HG03039 (cell line): ENCODE measurements around the gene L3MBTL2.

ENCODE experiments used
- ATAC-seq: cut with Tn5 transposase; IDR thresholded peaks from one replicate; pipeline ENCODE4 v1.9.1; 2021; ENCODE audit warnings: mild to moderate bottlenecking, moderate library complexity; ENCODE audit not compliant: unreplicated experiment

The L3MBTL2 gene

DNA sequence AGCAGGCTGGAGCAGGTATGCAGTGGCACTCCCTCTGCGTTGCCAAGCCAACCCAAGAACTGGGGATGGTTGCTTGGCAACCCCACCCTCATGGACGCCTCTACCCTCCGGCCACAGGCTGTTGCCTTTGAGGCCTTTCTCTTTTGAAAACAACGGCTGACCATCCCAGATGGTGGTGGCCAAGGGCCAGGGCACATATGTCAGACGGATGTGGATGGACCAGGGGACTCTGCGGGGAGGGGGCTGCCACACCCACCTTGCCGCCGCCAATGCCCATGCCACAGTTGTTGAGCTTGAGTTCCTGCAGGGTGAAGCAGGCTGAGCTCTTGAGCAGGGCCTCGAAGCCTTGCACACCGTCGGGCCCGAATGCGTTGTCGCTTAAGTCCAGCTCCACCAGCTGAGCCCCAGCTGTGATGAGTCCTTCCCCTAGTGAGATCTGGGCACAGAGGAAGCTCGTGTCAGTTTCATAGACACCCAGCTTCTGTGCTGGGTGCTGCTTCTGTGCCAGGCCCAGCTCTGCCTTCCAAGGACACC lies 59.4 kb downstream of the L3MBTL2 start:
- ATAC-seq = no peak

DNA sequence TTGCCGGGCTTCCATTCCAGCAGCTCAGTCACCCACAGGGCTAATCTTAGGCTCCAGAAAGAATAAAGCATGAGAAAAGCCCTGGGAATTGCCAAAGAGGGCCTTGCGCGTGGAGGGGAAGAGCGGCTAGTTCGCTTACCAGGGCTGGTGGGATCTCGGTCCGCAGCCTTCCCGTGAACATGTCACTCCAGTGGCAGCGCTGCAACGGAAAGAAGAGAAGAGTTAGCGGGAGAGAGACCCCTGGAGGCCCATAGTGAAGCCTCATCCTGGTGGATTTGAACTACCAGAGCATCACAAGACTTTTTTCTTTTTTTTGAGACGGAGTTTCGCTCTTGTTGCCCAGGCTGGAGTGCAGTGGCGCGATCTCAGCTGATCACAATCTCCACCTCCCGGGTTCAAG lies 62.8 kb downstream of the L3MBTL2 start:
- ATAC-seq = no peak

DNA sequence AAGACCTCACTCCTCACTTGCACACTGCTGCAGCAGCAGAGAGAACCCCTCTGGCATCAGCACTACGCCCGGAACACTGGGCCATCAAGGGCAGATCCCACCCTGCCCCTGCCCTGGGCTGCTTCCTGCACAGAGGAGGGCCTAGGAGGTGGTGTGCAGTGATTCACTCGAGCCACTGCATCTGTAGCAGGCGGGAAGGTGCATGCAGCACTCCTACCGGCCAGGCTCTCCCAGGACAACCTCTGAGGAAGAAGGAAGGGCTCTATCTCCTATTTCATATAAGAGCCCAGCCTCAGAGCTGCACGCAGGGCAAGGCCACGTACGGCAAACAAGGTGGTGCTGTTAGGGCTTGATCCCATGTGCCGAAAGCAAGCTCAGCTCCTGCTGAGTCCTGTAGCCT lies 66.7 kb downstream of the L3MBTL2 start:
- ATAC-seq = no peak

DNA sequence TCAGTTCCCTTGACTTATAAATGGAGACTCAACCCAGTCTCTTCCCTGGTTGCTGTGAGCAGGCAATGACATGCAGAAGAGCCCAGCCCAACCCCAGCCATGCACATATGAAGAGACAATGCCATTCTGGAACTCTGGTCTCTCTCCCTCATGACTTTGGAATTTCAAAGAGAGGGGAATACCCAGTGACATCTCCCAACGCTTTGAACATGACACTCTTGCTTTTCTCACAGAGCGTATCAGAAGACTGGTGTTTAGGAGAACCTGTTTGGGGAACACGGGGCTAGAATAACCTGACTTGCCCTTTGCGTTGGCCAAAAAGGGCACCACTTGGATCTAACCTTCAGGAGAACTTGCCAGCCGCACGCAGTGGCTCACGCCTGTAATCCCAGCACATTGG lies 68.0 kb downstream of the L3MBTL2 start:
- no peak for ATAC-seq

DNA sequence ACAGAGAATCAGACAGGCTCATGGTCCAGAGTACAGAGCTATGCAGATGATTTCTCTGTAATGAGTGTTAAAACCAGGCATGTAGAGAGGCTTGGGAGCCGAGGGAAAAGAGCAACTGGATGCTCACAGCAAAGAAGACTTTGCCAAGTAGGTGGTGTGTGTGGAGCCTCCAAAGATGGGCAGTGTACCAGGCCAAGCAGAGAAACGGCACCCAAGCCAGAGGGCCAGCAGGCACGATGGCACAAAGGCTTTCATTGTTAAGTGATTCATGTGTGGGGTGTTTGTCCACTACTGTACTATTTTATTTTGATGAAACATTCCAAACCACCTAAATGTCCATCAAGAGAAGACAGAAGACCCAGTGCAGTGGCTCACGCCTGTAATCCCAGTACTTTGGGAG lies 69.7 kb downstream of the L3MBTL2 start:
- ATAC-seq = no peak

DNA sequence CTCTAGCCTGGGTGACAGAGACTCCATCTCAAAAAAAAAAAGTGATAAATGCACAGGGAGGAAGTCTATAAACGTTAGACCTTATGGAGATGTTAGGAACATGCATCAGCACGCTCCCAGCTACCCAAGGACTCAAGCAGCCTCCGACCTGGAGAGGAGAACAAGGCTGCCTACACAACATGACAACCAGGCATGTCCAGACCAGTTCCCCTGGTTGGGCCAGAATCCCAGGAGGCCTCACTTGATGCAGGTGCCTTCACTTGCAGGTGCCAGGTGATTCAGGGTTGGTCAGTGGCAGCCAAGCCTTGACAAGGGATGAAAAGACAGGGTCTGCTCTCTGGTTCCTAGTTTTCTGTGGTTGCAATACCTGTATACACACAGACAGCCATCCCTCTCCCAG lies 75.0 kb downstream of the L3MBTL2 start:
- no peak for ATAC-seq

DNA sequence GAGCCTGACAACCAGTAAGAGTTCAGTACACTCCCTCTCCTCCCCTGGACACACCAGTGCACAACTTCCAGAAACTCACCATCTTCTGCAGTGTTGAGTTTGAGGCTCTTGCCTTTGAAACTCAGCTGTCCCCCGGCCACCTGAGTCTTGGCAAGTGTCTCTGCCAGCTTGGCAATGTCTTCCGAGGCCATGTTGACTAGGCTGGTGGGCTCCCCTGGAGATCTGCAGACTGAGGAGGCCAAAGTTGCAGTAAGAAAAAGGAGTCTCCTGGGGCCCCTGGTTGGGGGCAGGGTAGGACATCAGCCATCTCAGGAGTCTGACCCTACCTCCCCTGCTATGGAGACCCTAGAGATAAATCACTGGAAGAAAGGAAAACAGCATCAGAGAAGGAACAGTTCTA lies 75.7 kb downstream of the L3MBTL2 start:
- no peak for ATAC-seq
